GM12878 (cell line): ENCODE measurements around the gene CHERP. TPM values are rescaled to one million over a fixed set of nuclear protein-coding genes. Genes with fewer than 3 reads are reported as not detected.

ENCODE experiments used
- CTCF ChIP-seq, 3 experiments: IDR thresholded peaks in 2 of 3; conservative IDR thresholded peaks in 1 of 3; 2 replicates each; pipeline ENCODE4 v1.5.1; 2011; ENCODE audit warnings: low read depth in 3 of 3, low read length in 3 of 3, mild to moderate bottlenecking in 3 of 3, control low read depth in 2 of 3, moderate library complexity in 2 of 3, inconsistent platforms in 1 of 3, mixed read lengths in 1 of 3; ENCODE audit not compliant: control insufficient read depth in 2 of 3, insufficient read depth in 1 of 3; ENCODE audit errors: extremely low read depth in 1 of 3
- HDAC2 ChIP-seq: fragments of 200-600 bp; sonication (generic); IDR thresholded peaks from 2 replicates; pipeline ENCODE4 v1.6.1; 2017
- MAX ChIP-seq: IDR thresholded peaks from 2 replicates; pipeline ENCODE4 v1.6.1; 2012; ENCODE audit warnings: low read depth, low read length, improper control_type of control experiment
- MTA2 ChIP-seq: fragments of 450-650 bp; IDR thresholded peaks from 2 replicates; pipeline ENCODE4 v1.6.1; 2016; ENCODE audit warnings: low read depth, mild to moderate bottlenecking, moderate library complexity
- MXI1 ChIP-seq: fragments of 150-350 bp; IDR thresholded peaks from 2 replicates; pipeline ENCODE4 v1.6.1; 2011; ENCODE audit warnings: low read depth, mild to moderate bottlenecking, inconsistent platforms, low read length, improper control_type of control experiment
- NFIC ChIP-seq: IDR thresholded peaks from 2 replicates; pipeline ENCODE4 v1.6.1; 2012; ENCODE audit warnings: low read depth, mild to moderate bottlenecking, inconsistent platforms, low read length, moderate library complexity
- PBX3 ChIP-seq: IDR thresholded peaks from 2 replicates; pipeline ENCODE4 v1.6.1; 2011; ENCODE audit warnings: mild to moderate bottlenecking, low read depth, low read length, moderate library complexity; ENCODE audit not compliant: insufficient replicate concordance
- PML ChIP-seq: IDR thresholded peaks from 2 replicates; pipeline ENCODE4 v1.6.1; 2012; ENCODE audit warnings: low read length, inconsistent platforms
- POLR2A ChIP-seq: IDR thresholded peaks from 2 replicates; pipeline ENCODE4 v1.6.1; 2011; ENCODE audit warnings: low read depth, mild to moderate bottlenecking, low read length
- SIX5 ChIP-seq: IDR thresholded peaks from 2 replicates; pipeline ENCODE4 v1.6.1; 2011; ENCODE audit warnings: mild to moderate bottlenecking, low read depth, low read length, moderate library complexity; ENCODE audit not compliant: severe bottlenecking
- SMC3 ChIP-seq: IDR thresholded peaks from 2 replicates; pipeline ENCODE4 v1.6.1; 2011; ENCODE audit warnings: low read length, improper control_type of control experiment, borderline replicate concordance
- SRF ChIP-seq, 2 experiments: IDR thresholded peaks; 2 replicates each; pipeline ENCODE4 v1.6.1; 2011; ENCODE audit warnings: low read depth in 2 of 2, low read length in 2 of 2, mild to moderate bottlenecking in 1 of 2, moderate library complexity in 1 of 2
- USF2 ChIP-seq: IDR thresholded peaks from 2 replicates; pipeline ENCODE4 v1.6.1; 2011; ENCODE audit warnings: low read depth, low read length, improper control_type of control experiment, borderline replicate concordance
- ZNF274 ChIP-seq: IDR thresholded peaks from one replicate; pipeline ENCODE4 v1.8.0; 2011; ENCODE audit not compliant: insufficient read length, insufficient read depth
- ZNF622 ChIP-seq: fragments of 450-650 bp; IDR thresholded peaks from 2 replicates; pipeline ENCODE4 v1.6.1; 2017; ENCODE audit warnings: mild to moderate bottlenecking, inconsistent platforms
- polyA plus RNA-seq, 11 experiments: library from polyadenylated mRNA; depleted of rRNA in 4 of 11; unstranded in 6 of 11; stranded (reverse) in 5 of 11; fragments of >200 nt; fragmentation: Nextera tagmentation in 4 of 11; fragmentation: Illumina TruSeq in 1 of 11; extraction: Ambion mirVana in 4 of 11; extraction: Trizol in 1 of 11; gene quantifications; 1 replicate in 1 of 11; 2 replicates in 10 of 11; pipeline versions ENCODE4 v1.2.1 to v1.2.3, GENCODE V29; 2011 to 2016; ENCODE audit warnings: inconsistent platforms in 2 of 11, missing spikeins in 2 of 11, low read depth in 1 of 11
- total RNA-seq, 4 experiments: library from RNA; depleted of rRNA in 3 of 4; stranded (reverse); fragments of >200 nt in 3 of 4; fragmentation: Illumina TruSeq in 1 of 4; extraction: Trizol in 1 of 4; gene quantifications; 2 replicates each; pipeline versions ENCODE4 v1.2.1 to v1.2.3, GENCODE V29; 2013 to 2021
- TF ChIP-seq, protein P1 (sequence below): fragments of 450-650 bp; IDR thresholded peaks from 2 replicates; pipeline ENCODE4 v1.6.1; 2017; ENCODE audit warnings: mild to moderate bottlenecking, moderate library complexity
- TF ChIP-seq, protein P2 (sequence below): fragments of 450-650 bp; IDR thresholded peaks from 2 replicates; pipeline ENCODE4 v1.6.1; 2017; ENCODE audit warnings: antibody characterized with exemption, mild to moderate bottlenecking, moderate library complexity

CHERP gene
- total and polyA plus RNA-seq, 10 of the 15 experiments (the other 5 are each of a cell fraction or from before 2014, with no cell fraction given): 0.66 to 65.3 (median 12.2) TPM

GRCh38 chr19:16572332-16573211 lies 30.3 kb upstream of the CHERP start, which contains the start of gene SLC35E1 (continued):
- no peak for TF ChIP-seq CTCF (IDR thresholded peaks at IDR 0.05 in 2 of 3, conservative IDR thresholded peaks at IDR 0.05 in 1 of 3; ENCODE audit: control insufficient read depth in 2 of 3, extremely low read depth in 1 of 3, insufficient read depth in 1 of 3, low read depth in 3 of 3, low read length in 3 of 3)
- no peak for TF ChIP-seq ZNF274
- no peak for TF ChIP-seq HDAC2
- TF ChIP-seq MTA2: no peak
- TF ChIP-seq POLR2A: peak; percentile 94
- no peak for TF ChIP-seq PML
- TF ChIP-seq ZNF622: no peak
- TF ChIP-seq, protein P1, sequence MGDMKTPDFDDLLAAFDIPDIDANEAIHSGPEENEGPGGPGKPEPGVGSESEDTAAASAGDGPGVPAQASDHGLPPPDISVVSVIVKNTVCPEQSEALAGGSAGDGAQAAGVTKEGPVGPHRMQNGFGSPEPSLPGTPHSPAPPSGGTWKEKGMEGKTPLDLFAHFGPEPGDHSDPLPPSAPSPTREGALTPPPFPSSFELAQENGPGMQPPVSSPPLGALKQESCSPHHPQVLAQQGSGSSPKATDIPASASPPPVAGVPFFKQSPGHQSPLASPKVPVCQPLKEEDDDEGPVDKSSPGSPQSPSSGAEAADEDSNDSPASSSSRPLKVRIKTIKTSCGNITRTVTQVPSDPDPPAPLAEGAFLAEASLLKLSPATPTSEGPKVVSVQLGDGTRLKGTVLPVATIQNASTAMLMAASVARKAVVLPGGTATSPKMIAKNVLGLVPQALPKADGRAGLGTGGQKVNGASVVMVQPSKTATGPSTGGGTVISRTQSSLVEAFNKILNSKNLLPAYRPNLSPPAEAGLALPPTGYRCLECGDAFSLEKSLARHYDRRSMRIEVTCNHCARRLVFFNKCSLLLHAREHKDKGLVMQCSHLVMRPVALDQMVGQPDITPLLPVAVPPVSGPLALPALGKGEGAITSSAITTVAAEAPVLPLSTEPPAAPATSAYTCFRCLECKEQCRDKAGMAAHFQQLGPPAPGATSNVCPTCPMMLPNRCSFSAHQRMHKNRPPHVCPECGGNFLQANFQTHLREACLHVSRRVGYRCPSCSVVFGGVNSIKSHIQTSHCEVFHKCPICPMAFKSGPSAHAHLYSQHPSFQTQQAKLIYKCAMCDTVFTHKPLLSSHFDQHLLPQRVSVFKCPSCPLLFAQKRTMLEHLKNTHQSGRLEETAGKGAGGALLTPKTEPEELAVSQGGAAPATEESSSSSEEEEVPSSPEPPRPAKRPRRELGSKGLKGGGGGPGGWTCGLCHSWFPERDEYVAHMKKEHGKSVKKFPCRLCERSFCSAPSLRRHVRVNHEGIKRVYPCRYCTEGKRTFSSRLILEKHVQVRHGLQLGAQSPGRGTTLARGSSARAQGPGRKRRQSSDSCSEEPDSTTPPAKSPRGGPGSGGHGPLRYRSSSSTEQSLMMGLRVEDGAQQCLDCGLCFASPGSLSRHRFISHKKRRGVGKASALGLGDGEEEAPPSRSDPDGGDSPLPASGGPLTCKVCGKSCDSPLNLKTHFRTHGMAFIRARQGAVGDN: no peak; the same call in 1 of the 2 replicates
- peak; percentile 63; the same call in 1 of the 2 replicates for TF ChIP-seq MAX
- TF ChIP-seq PBX3: no peak
- TF ChIP-seq SRF (IDR thresholded peaks at IDR 0.05; ENCODE audit: low read depth in 2 of 2, low read length in 2 of 2): peak; percentile 73 to 94
- TF ChIP-seq, protein P2, sequence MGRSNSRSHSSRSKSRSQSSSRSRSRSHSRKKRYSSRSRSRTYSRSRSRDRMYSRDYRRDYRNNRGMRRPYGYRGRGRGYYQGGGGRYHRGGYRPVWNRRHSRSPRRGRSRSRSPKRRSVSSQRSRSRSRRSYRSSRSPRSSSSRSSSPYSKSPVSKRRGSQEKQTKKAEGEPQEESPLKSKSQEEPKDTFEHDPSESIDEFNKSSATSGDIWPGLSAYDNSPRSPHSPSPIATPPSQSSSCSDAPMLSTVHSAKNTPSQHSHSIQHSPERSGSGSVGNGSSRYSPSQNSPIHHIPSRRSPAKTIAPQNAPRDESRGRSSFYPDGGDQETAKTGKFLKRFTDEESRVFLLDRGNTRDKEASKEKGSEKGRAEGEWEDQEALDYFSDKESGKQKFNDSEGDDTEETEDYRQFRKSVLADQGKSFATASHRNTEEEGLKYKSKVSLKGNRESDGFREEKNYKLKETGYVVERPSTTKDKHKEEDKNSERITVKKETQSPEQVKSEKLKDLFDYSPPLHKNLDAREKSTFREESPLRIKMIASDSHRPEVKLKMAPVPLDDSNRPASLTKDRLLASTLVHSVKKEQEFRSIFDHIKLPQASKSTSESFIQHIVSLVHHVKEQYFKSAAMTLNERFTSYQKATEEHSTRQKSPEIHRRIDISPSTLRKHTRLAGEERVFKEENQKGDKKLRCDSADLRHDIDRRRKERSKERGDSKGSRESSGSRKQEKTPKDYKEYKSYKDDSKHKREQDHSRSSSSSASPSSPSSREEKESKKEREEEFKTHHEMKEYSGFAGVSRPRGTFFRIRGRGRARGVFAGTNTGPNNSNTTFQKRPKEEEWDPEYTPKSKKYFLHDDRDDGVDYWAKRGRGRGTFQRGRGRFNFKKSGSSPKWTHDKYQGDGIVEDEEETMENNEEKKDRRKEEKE: no peak
- TF ChIP-seq MXI1: peak; percentile 70
- no peak for TF ChIP-seq NFIC
- TF ChIP-seq SMC3: 0 out of 2 replicates have a peak, but pooled peaks have one; percentile 13
- peak; percentile 69 for TF ChIP-seq SIX5
- TF ChIP-seq USF2: no peak
